Thymus (tissue), 2 donors: ENCODE results near the gene PTH. TPM values are rescaled to one million over a fixed set of nuclear protein-coding genes. Genes with fewer than 3 reads are reported as not detected.

Experiments used
- polyA plus RNA-seq: library from polyadenylated mRNA; stranded (reverse); fragments of 200-250 nt; gene quantifications from one replicate; pipeline ENCODE4 v1.2.3, GENCODE V29; 2013
- total RNA-seq: library from RNA; stranded (reverse); fragments of 120-200 nt; gene quantifications from one replicate; pipeline ENCODE4 v1.2.4, GENCODE V29; 2013
- donor health status: healthy.

Gene PTH
- total and polyA plus RNA-seq, 2 donors, result 0.14 to 1.0 TPM

Other genes starting within 250 kb of the PTH start
- gene BMAL1, start 218.2 kb downstream of the PTH start, total RNA-seq, result 28.8 TPM
- 35.4 TPM for gene BMAL1, start 218.2 kb downstream of the PTH start, polyA plus RNA-seq
- 34.1 TPM for gene BTBD10, start 32.8 kb downstream of the PTH start, total RNA-seq
- gene BTBD10, start 32.8 kb downstream of the PTH start, polyA plus RNA-seq, result 23.3 TPM
- 23.4 TPM for gene FAR1, start 172.7 kb upstream of the PTH start, total RNA-seq
- gene FAR1, start 172.7 kb upstream of the PTH start, polyA plus RNA-seq, result 31.8 TPM